WTC11 (cell line): ENCODE measurements around the gene PRUNE2. TPM values are rescaled to one million over a fixed set of nuclear protein-coding genes. Genes with fewer than 3 reads are reported as not detected.

ENCODE experiments used
- ATAC-seq: fragments of 200-7000 bp; cut with Tn5 transposase; 2 replicates; pipeline ENCODE4 v1.10.0; 2021; ENCODE audit warnings: mild to moderate bottlenecking, moderate library complexity
- CTCF ChIA-PET: fragments of 300-600 bp; sonication (Branson Sonifier 250); formaldehyde crosslinking; loops from one replicate; lab custom pipeline; 2021; ENCODE audit warnings: antibody characterized with exemption; lab: Charles Lee
- POLR2A ChIA-PET: fragments of 350-600 bp; sonication (Branson Sonifier 250); formaldehyde crosslinking; loops from one replicate; lab custom pipeline; 2021; ENCODE audit warnings: antibody characterized with exemption; lab: Charles Lee
- DNase-seq: peaks from one replicate; pipeline ENCODE4 v3.0.0; 2021; ENCODE audit warnings: low spot score
- H3K27ac Mint-ChIP-seq: 2 replicates; pipeline ENCODE4 v1.8.0; 2021; ENCODE audit warnings: mixed read lengths
- H3K27me3 Mint-ChIP-seq: 2 replicates; pipeline ENCODE4 v1.8.0; 2021; ENCODE audit warnings: low read depth, mild to moderate bottlenecking, moderate library complexity, mixed read lengths
- H3K36me3 Mint-ChIP-seq: 2 replicates; pipeline ENCODE4 v1.8.0; 2021; ENCODE audit warnings: mixed read lengths
- H3K4me1 Mint-ChIP-seq: 2 replicates; pipeline ENCODE4 v1.8.0; 2022; ENCODE audit warnings: mixed read lengths
- H3K4me3 Mint-ChIP-seq: 2 replicates; pipeline ENCODE4 v1.8.0; 2021; ENCODE audit warnings: mild to moderate bottlenecking, moderate library complexity, mixed read lengths
- H3K9me3 Mint-ChIP-seq: 2 replicates; pipeline ENCODE4 v1.8.0; 2021; ENCODE audit warnings: mixed read lengths
- CREM ChIP-seq: sonication (generic); formaldehyde crosslinking; IDR thresholded peaks from 2 replicates; pipeline ENCODE4 v1.8.1; 2022; ENCODE audit warnings: mild to moderate bottlenecking, missing genetic modification reagents, moderate library complexity
- E2F5 ChIP-seq: sonication (generic); formaldehyde crosslinking; IDR thresholded peaks from 2 replicates; pipeline ENCODE4 v1.8.1; 2022; ENCODE audit warnings: mild to moderate bottlenecking, moderate library complexity, missing genetic modification reagents
- FOXJ3 ChIP-seq: sonication (generic); formaldehyde crosslinking; IDR thresholded peaks from 2 replicates; pipeline ENCODE4 v1.9.0; 2021; ENCODE audit warnings: missing genetic modification reagents, mild to moderate bottlenecking, borderline replicate concordance
- FOXK1 ChIP-seq: sonication (generic); formaldehyde crosslinking; IDR thresholded peaks from 2 replicates; pipeline ENCODE4 v1.8.0; 2022; ENCODE audit warnings: mild to moderate bottlenecking, moderate library complexity, missing genetic modification reagents
- GRHL2 ChIP-seq: fragments of 250-450 bp; sonication (Bioruptor Pico); IDR thresholded peaks from 2 replicates; pipeline ENCODE4 v1.8.0; 2022; ENCODE audit warnings: mild to moderate bottlenecking, moderate library complexity; ENCODE audit not compliant: insufficient replicate concordance, severe bottlenecking
- JAZF1 ChIP-seq: fragments of 250-450 bp; sonication (Bioruptor Pico); IDR thresholded peaks from 2 replicates; pipeline ENCODE4 v1.9.0; 2021; ENCODE audit warnings: moderate library complexity, mild to moderate bottlenecking, inconsistent platforms
- JUN ChIP-seq: sonication (generic); formaldehyde crosslinking; IDR thresholded peaks from 2 replicates; pipeline ENCODE4 v1.8.0; 2023; ENCODE audit warnings: mild to moderate bottlenecking, missing genetic modification reagents
- MYBL2 ChIP-seq: sonication (generic); formaldehyde crosslinking; IDR thresholded peaks from 2 replicates; pipeline ENCODE4 v1.8.1; 2023; ENCODE audit warnings: mild to moderate bottlenecking, moderate library complexity, missing genetic modification reagents
- NR3C1 ChIP-seq: sonication (generic); formaldehyde crosslinking; conservative IDR thresholded peaks from 2 replicates; pipeline ENCODE4 v1.8.1; 2023; ENCODE audit warnings: low read depth, mild to moderate bottlenecking, missing genetic modification reagents
- RORB ChIP-seq: fragments of 250-450 bp; sonication (Bioruptor Pico); IDR thresholded peaks from 2 replicates; pipeline ENCODE4 v1.9.0; 2021; ENCODE audit warnings: mild to moderate bottlenecking
- SMAD3 ChIP-seq: sonication (generic); formaldehyde crosslinking; IDR thresholded peaks from 2 replicates; pipeline ENCODE4 v1.8.0; 2022; ENCODE audit warnings: missing genetic modification reagents, mild to moderate bottlenecking, borderline replicate concordance
- TP53 ChIP-seq: sonication (generic); formaldehyde crosslinking; IDR thresholded peaks from 2 replicates; pipeline ENCODE4 v1.8.1; 2023; ENCODE audit warnings: mild to moderate bottlenecking, missing genetic modification reagents
- ZNF317 ChIP-seq: sonication (generic); formaldehyde crosslinking; IDR thresholded peaks from 2 replicates; pipeline ENCODE4 v1.8.1; 2023; ENCODE audit warnings: low read depth, mild to moderate bottlenecking, moderate library complexity, missing genetic modification reagents, borderline replicate concordance
- ZNF396 ChIP-seq: fragments of 250-450 bp; sonication (Bioruptor Pico); IDR thresholded peaks from 2 replicates; pipeline ENCODE4 v1.8.0; 2021; ENCODE audit warnings: mild to moderate bottlenecking, moderate library complexity, borderline replicate concordance
- ZNF512 ChIP-seq: sonication (generic); formaldehyde crosslinking; IDR thresholded peaks from 2 replicates; pipeline ENCODE4 v1.8.1; 2022; ENCODE audit warnings: missing genetic modification reagents, borderline replicate concordance
- total RNA-seq: library from RNA; stranded (reverse); gene quantifications from 3 replicates; pipeline ENCODE4 v1.2.3, GENCODE V29; 2021
- TF ChIP-seq, protein P1 (sequence below): fragments of 250-450 bp; sonication (Bioruptor Pico); IDR thresholded peaks from 2 replicates; pipeline ENCODE4 v1.9.0; 2021; ENCODE audit warnings: mild to moderate bottlenecking
- TF ChIP-seq, protein P2 (sequence below): fragments of 250-450 bp; sonication (Bioruptor Pico); IDR thresholded peaks from 2 replicates; pipeline ENCODE4 v1.9.0; 2021; ENCODE audit warnings: mild to moderate bottlenecking, borderline replicate concordance
- TF ChIP-seq, protein P3 (sequence below): sonication (generic); formaldehyde crosslinking; IDR thresholded peaks from 2 replicates; pipeline ENCODE4 v1.8.1; 2022; ENCODE audit warnings: low read depth, mild to moderate bottlenecking, moderate library complexity, missing genetic modification reagents, borderline replicate concordance
- TF ChIP-seq, protein P4 (sequence below): fragments of 200-600 bp; IDR thresholded peaks from 2 replicates; pipeline ENCODE4 v1.8.0; 2022; ENCODE audit warnings: antibody characterized with exemption

Gene PRUNE2
- total RNA-seq, 1 experiment from 2014 or later = 13.1 TPM

DNA sequence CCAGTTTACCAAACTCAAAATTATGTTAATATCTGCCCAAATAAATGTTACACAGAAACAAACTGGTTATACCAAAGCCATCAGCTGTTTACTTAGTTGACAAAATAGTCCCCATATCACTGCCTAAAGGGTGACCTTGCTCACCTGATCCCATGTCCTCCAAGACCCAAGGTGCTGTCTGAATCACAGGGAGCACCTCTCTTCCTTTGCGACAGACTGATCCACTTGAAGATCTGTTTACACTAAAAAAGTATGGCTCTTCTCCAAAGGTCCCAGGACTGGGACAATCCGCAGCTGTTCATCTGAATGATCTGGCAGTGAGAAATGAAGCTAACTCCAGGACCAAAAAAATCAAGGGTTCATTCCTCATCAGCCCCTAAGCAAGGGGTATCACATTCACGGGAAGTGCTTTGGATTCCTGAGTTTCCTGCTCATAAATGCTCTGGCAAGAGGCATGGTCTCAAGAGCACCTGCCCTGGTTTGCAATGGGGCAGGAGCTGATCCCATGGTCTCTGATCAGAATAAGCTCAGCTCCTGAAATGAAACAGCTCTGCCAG, 5.0 kb downstream of the PRUNE2 start (continued):
- TF ChIP-seq ZNF396 (no peak), JUN (CRISPR knock-in tag) (no peak), ZNF317 (CRISPR knock-in tag) (no peak), MYBL2 (CRISPR knock-in tag) (no peak), FOXJ3 (CRISPR knock-in tag) (no peak), JAZF1 (CRISPR knock-in tag) (no peak)
- TF ChIP-seq, protein P1, sequence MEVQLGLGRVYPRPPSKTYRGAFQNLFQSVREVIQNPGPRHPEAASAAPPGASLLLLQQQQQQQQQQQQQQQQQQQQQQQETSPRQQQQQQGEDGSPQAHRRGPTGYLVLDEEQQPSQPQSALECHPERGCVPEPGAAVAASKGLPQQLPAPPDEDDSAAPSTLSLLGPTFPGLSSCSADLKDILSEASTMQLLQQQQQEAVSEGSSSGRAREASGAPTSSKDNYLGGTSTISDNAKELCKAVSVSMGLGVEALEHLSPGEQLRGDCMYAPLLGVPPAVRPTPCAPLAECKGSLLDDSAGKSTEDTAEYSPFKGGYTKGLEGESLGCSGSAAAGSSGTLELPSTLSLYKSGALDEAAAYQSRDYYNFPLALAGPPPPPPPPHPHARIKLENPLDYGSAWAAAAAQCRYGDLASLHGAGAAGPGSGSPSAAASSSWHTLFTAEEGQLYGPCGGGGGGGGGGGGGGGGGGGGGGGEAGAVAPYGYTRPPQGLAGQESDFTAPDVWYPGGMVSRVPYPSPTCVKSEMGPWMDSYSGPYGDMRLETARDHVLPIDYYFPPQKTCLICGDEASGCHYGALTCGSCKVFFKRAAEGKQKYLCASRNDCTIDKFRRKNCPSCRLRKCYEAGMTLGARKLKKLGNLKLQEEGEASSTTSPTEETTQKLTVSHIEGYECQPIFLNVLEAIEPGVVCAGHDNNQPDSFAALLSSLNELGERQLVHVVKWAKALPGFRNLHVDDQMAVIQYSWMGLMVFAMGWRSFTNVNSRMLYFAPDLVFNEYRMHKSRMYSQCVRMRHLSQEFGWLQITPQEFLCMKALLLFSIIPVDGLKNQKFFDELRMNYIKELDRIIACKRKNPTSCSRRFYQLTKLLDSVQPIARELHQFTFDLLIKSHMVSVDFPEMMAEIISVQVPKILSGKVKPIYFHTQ (CRISPR knock-in tag) = no peak
- TF ChIP-seq, all 79 proteins: peak for 0

GRCh38 chr9:76898786-76899185, 7.1 kb downstream of the PRUNE2 start:
- H3K4me1 Mint-ChIP-seq = peaks cover 26% of the 10 kb centered on the region
- no peak overlapping the region for H3K27ac Mint-ChIP-seq
- no peak for ATAC-seq
- H3K27me3 Mint-ChIP-seq = no peaks in the 10 kb centered on the region
- H3K36me3 Mint-ChIP-seq = peaks cover 2% of the 10 kb centered on the region; the same call in 1 of the 2 replicates
- H3K9me3 Mint-ChIP-seq = no peaks in the 10 kb centered on the region
- H3K4me3 Mint-ChIP-seq = no peak overlapping the region
- ChIA-PET CTCF (no interaction called here), POLR2A (no interaction called here)
- no peak for DNase-seq
- TF ChIP-seq FOXK1 (CRISPR knock-in tag) (no peak), NR3C1 (CRISPR knock-in tag) (no peak)

GRCh38 chr9:76897804-76898525, 7.9 kb downstream of the PRUNE2 start:
- H3K27me3 Mint-ChIP-seq = no peaks in the 10 kb centered on the region
- TF ChIP-seq GRHL2 (no peak), SMAD3 (no peak), E2F5 (CRISPR knock-in tag) (no peak), CREM (CRISPR knock-in tag) (no peak), TP53 (CRISPR knock-in tag) (no peak), ZNF512 (CRISPR knock-in tag) (no peak), RORB (CRISPR knock-in tag) (no peak), ZNF317 (CRISPR knock-in tag) (no peak)
- TF ChIP-seq, protein P2, sequence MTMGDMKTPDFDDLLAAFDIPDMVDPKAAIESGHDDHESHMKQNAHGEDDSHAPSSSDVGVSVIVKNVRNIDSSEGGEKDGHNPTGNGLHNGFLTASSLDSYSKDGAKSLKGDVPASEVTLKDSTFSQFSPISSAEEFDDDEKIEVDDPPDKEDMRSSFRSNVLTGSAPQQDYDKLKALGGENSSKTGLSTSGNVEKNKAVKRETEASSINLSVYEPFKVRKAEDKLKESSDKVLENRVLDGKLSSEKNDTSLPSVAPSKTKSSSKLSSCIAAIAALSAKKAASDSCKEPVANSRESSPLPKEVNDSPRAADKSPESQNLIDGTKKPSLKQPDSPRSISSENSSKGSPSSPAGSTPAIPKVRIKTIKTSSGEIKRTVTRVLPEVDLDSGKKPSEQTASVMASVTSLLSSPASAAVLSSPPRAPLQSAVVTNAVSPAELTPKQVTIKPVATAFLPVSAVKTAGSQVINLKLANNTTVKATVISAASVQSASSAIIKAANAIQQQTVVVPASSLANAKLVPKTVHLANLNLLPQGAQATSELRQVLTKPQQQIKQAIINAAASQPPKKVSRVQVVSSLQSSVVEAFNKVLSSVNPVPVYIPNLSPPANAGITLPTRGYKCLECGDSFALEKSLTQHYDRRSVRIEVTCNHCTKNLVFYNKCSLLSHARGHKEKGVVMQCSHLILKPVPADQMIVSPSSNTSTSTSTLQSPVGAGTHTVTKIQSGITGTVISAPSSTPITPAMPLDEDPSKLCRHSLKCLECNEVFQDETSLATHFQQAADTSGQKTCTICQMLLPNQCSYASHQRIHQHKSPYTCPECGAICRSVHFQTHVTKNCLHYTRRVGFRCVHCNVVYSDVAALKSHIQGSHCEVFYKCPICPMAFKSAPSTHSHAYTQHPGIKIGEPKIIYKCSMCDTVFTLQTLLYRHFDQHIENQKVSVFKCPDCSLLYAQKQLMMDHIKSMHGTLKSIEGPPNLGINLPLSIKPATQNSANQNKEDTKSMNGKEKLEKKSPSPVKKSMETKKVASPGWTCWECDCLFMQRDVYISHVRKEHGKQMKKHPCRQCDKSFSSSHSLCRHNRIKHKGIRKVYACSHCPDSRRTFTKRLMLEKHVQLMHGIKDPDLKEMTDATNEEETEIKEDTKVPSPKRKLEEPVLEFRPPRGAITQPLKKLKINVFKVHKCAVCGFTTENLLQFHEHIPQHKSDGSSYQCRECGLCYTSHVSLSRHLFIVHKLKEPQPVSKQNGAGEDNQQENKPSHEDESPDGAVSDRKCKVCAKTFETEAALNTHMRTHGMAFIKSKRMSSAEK (CRISPR knock-in tag) = no peak
- TF ChIP-seq, protein P3, sequence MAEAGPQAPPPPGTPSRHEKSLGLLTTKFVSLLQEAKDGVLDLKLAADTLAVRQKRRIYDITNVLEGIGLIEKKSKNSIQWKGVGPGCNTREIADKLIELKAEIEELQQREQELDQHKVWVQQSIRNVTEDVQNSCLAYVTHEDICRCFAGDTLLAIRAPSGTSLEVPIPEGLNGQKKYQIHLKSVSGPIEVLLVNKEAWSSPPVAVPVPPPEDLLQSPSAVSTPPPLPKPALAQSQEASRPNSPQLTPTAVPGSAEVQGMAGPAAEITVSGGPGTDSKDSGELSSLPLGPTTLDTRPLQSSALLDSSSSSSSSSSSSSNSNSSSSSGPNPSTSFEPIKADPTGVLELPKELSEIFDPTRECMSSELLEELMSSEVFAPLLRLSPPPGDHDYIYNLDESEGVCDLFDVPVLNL (CRISPR knock-in tag) = no peak
- TF ChIP-seq, protein P4, sequence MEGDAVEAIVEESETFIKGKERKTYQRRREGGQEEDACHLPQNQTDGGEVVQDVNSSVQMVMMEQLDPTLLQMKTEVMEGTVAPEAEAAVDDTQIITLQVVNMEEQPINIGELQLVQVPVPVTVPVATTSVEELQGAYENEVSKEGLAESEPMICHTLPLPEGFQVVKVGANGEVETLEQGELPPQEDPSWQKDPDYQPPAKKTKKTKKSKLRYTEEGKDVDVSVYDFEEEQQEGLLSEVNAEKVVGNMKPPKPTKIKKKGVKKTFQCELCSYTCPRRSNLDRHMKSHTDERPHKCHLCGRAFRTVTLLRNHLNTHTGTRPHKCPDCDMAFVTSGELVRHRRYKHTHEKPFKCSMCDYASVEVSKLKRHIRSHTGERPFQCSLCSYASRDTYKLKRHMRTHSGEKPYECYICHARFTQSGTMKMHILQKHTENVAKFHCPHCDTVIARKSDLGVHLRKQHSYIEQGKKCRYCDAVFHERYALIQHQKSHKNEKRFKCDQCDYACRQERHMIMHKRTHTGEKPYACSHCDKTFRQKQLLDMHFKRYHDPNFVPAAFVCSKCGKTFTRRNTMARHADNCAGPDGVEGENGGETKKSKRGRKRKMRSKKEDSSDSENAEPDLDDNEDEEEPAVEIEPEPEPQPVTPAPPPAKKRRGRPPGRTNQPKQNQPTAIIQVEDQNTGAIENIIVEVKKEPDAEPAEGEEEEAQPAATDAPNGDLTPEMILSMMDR = no peak

More at GRCh38 chr9:76897804-76898525, 7.9 kb downstream of the PRUNE2 start:
- CTCF ChIA-PET = no interaction called here
- Mint-ChIP-seq H3K4me3 (no peak overlapping the region), H3K9me3 (no peaks in the 10 kb centered on the region), H3K4me1 (peaks cover 26% of the 10 kb centered on the region), H3K27ac (no peak overlapping the region), H3K36me3 (peaks cover 2% of the 10 kb centered on the region; the same call in 1 of the 2 replicates)
- POLR2A ChIA-PET = no interaction called here
- no peak for DNase-seq
- no peak for ATAC-seq
